ENCODE measurements around the gene ARHGEF1.

ARHGEF1 gene

GRCh38 chr19:41882568-41883462 lies at the start of gene ARHGEF1:
Gene ARHGEF1 (plus strand): TSS chr19:41883184. CDS start chr19:41888083, 4,899 bp downstream.
- H3K9ac ChIP-seq (ENCODE audit: low read length): peak within 1 kb of the TSS; percentile 91
- TF ChIP-seq CTCF (IDR thresholded peaks at IDR 0.05; ENCODE audit: low read depth, low read length) (no peak), EZH2phosphoT487 (IDR thresholded peaks at IDR 0.05; ENCODE audit: low read depth) (no peak)
- H3K79me2 ChIP-seq (ENCODE audit: low read length): peaks cover 56% of the 10 kb centered on the region
- peak within 1 kb of the TSS; percentile 78 for H3K27ac ChIP-seq (ENCODE audit: low read length)
- peaks cover 40% of the 10 kb centered on the region for H3K4me1 ChIP-seq (ENCODE audit: low read length)
- H3K9me3 ChIP-seq (ENCODE audit: insufficient read depth, low read length): no peaks in the 10 kb centered on the region
- H4K20me1 ChIP-seq (ENCODE audit: insufficient read depth, low read length): peaks cover 24% of the 10 kb centered on the region
- H2AFZ ChIP-seq (ENCODE audit: low read depth, low read length): no peak within 1 kb of the TSS; the same call in 1 of the 2 replicates
- H3K27me3 ChIP-seq (ENCODE audit: low read depth, low read length): no peaks in the 10 kb centered on the region
- peak within 1 kb of the TSS; percentile 85 for H3K4me3 ChIP-seq (ENCODE audit: low read length)
- H3K4me2 ChIP-seq (ENCODE audit: low read length): peak within 1 kb of the TSS; percentile 85
- peaks cover 21% of the 10 kb centered on the region for H3K36me3 ChIP-seq (replicated peaks; ENCODE audit: low read depth, low read length)

- H3K4me3 ChIP-seq (ENCODE audit: low read length): no peak overlapping the region
- no peak for TF ChIP-seq CTCF (IDR thresholded peaks at IDR 0.05; ENCODE audit: low read depth, low read length)
- no peak for TF ChIP-seq EZH2phosphoT487 (IDR thresholded peaks at IDR 0.05; ENCODE audit: low read depth)
- H3K4me2 ChIP-seq (ENCODE audit: low read length): no peak overlapping the region
- H2AFZ ChIP-seq (ENCODE audit: low read depth, low read length): no peak overlapping the region
- no peaks in the 10 kb centered on the region for H3K4me1 ChIP-seq (ENCODE audit: low read length)
- no peak overlapping the region for H3K9ac ChIP-seq (ENCODE audit: low read length)
- H3K79me2 ChIP-seq (ENCODE audit: low read length): no peaks in the 10 kb centered on the region
- no peak overlapping the region for H3K27ac ChIP-seq (ENCODE audit: low read length)
- no peaks in the 10 kb centered on the region for H3K36me3 ChIP-seq (replicated peaks; ENCODE audit: low read depth, low read length)
- no peaks in the 10 kb centered on the region for H3K9me3 ChIP-seq (ENCODE audit: insufficient read depth, low read length)
- H3K27me3 ChIP-seq (ENCODE audit: low read depth, low read length): peaks cover 50% of the 10 kb centered on the region
- no peaks in the 10 kb centered on the region for H4K20me1 ChIP-seq (ENCODE audit: insufficient read depth, low read length)
These were observed 44.8 kb upstream of the ARHGEF1 start for GRCh38 chr19:41837981-41838708.

GRCh38 chr19:41839211-41839610 lies 43.8 kb upstream of the ARHGEF1 start:
- Histone ChIP-seq H3K4me3 (ENCODE audit: low read length) (no peak overlapping the region), H4K20me1 (ENCODE audit: insufficient read depth, low read length) (no peaks in the 10 kb centered on the region), H3K27ac (ENCODE audit: low read length) (no peak overlapping the region), H3K4me2 (ENCODE audit: low read length) (no peak overlapping the region), H3K27me3 (ENCODE audit: low read depth, low read length) (peaks cover 49% of the 10 kb centered on the region), H3K9ac (ENCODE audit: low read length) (no peak overlapping the region), H3K79me2 (ENCODE audit: low read length) (no peaks in the 10 kb centered on the region), H3K4me1 (ENCODE audit: low read length) (no peaks in the 10 kb centered on the region), H3K9me3 (ENCODE audit: insufficient read depth, low read length) (no peaks in the 10 kb centered on the region), H2AFZ (ENCODE audit: low read depth, low read length) (no peak overlapping the region), H3K36me3 (replicated peaks; ENCODE audit: low read depth, low read length) (no peaks in the 10 kb centered on the region)
- TF ChIP-seq EZH2phosphoT487 (IDR thresholded peaks at IDR 0.05; ENCODE audit: low read depth): no peak
- TF ChIP-seq CTCF (IDR thresholded peaks at IDR 0.05; ENCODE audit: low read depth, low read length): no peak

GRCh38 chr19:41843371-41843770 lies 39.6 kb upstream of the ARHGEF1 start:
- H2AFZ ChIP-seq (ENCODE audit: low read depth, low read length): no peak overlapping the region
- H3K36me3 ChIP-seq (replicated peaks; ENCODE audit: low read depth, low read length): no peaks in the 10 kb centered on the region
- no peaks in the 10 kb centered on the region for H3K79me2 ChIP-seq (ENCODE audit: low read length)
- H3K27me3 ChIP-seq (ENCODE audit: low read depth, low read length): peaks cover 16% of the 10 kb centered on the region
- no peak overlapping the region for H3K9ac ChIP-seq (ENCODE audit: low read length)
- no peaks in the 10 kb centered on the region for H3K4me1 ChIP-seq (ENCODE audit: low read length)
- H3K4me3 ChIP-seq (ENCODE audit: low read length): no peak overlapping the region
- H3K4me2 ChIP-seq (ENCODE audit: low read length): no peak overlapping the region
- no peaks in the 10 kb centered on the region for H3K9me3 ChIP-seq (ENCODE audit: insufficient read depth, low read length)
- H3K27ac ChIP-seq (ENCODE audit: low read length): no peak overlapping the region
- TF ChIP-seq CTCF (IDR thresholded peaks at IDR 0.05; ENCODE audit: low read depth, low read length): no peak
- no peak for TF ChIP-seq EZH2phosphoT487 (IDR thresholded peaks at IDR 0.05; ENCODE audit: low read depth)
- no peaks in the 10 kb centered on the region for H4K20me1 ChIP-seq (ENCODE audit: insufficient read depth, low read length)

All from OCI-LY3 (cell line).